HTERT RPE-1 (cell line): ENCODE measurements around the gene RPUSD1.
"Not testable (repeated sequence)": the region's sequence is repeated elsewhere in the genome, so short reads cannot be mapped to it uniquely, and the experiment has no call there.

Experiments
- in situ Hi-C: fragments of 300-500 bp; cut with MboI; formaldehyde crosslinking; loops from 4 replicates; pipeline ENCODE4 v1.14.3; 2020; ENCODE audit warnings: low sequenced_read_pairs

Gene RPUSD1

GRCh38 chr16:751152-752006 is 36.8 kb downstream of the RPUSD1 start:
- in situ Hi-C loops = no loop called here

GRCh38 chr16:750485-750884 is 37.7 kb downstream of the RPUSD1 start:
- in situ Hi-C loops = no loop called here

- in situ Hi-C loops = no loop called here
Observed at GRCh38 chr16:749010-749409, 39.2 kb downstream of the RPUSD1 start.

- in situ Hi-C loops = no loop called here
Observed at GRCh38 chr16:747978-748746, 40.0 kb downstream of the RPUSD1 start.

- in situ Hi-C loops = no loop called here
Observed at GRCh38 chr16:746637-747036, 41.5 kb downstream of the RPUSD1 start.

- in situ Hi-C loops = no loop called here
Observed at GRCh38 chr16:745739-746138, 42.4 kb downstream of the RPUSD1 start.

GRCh38 chr16:743794-744500 is 44.2 kb downstream of the RPUSD1 start:
- in situ Hi-C loops = no loop called here

GRCh38 chr16:742894-743293 is 45.3 kb downstream of the RPUSD1 start:
- in situ Hi-C loops = not testable (repeated sequence)

- in situ Hi-C loops = no loop called here
Observed at GRCh38 chr16:741986-742629, 46.1 kb downstream of the RPUSD1 start.

- in situ Hi-C loops = no loop called here
Observed at GRCh38 chr16:740764-741505, 47.2 kb downstream of the RPUSD1 start, which contains the start of gene CIAO3. TSS of gene CIAO3 (minus strand) at chr16:740997. CDS start at chr16:740985, 12 bp downstream.

- in situ Hi-C loops = no loop called here
Observed at GRCh38 chr16:740459-740763, 47.8 kb downstream of the RPUSD1 start.

GRCh38 chr16:739560-740458 is 48.4 kb downstream of the RPUSD1 start:
- in situ Hi-C loops = no loop called here

GRCh38 chr16:736936-737481 is 51.2 kb downstream of the RPUSD1 start:
- in situ Hi-C loops = no loop called here

- in situ Hi-C loops = no loop called here
Observed at GRCh38 chr16:735982-736453, 52.2 kb downstream of the RPUSD1 start.

GRCh38 chr16:734981-735881 is 53.0 kb downstream of the RPUSD1 start:
- in situ Hi-C loops = no loop called here
